Keratinocyte (primary cell): Measurements from ENCODE around the gene C19orf47. TPM values are rescaled to one million over a fixed set of nuclear protein-coding genes. Genes with fewer than 3 reads are reported as not detected.

ENCODE experiments used
- DNase-seq: peaks from one replicate; pipeline ENCODE4 v3.0.0-alpha.2; 2011; ENCODE audit warnings: low read depth, missing footprints, low spot score
- FAIRE-seq: peaks from 2 replicates; lab custom pipeline; 2011; peaks lifted over from hg19 to GRCh38; lab: Jason Lieb, UNC
- H2AFZ ChIP-seq: 2 replicates; pipeline ENCODE4 v1.6.0; 2012; ENCODE audit warnings: low read length, control low read depth, inconsistent platforms; ENCODE audit not compliant: control insufficient read depth
- H3K27ac ChIP-seq: 2 replicates; pipeline ENCODE4 v1.5.1; 2011; ENCODE audit warnings: low read length; ENCODE audit not compliant: control insufficient read depth, insufficient read depth
- H3K27me3 ChIP-seq: 3 replicates; pipeline ENCODE4 v1.6.0; 2011; ENCODE audit warnings: low read length; ENCODE audit not compliant: control insufficient read depth, insufficient read depth; ENCODE audit errors: extremely low read depth
- H3K36me3 ChIP-seq, 2 experiments: 2 replicates in 1 of 2; 3 replicates in 1 of 2; pipeline ENCODE4 v1.5.1; 2011; ENCODE audit warnings: low read length in 2 of 2, mild to moderate bottlenecking in 1 of 2; ENCODE audit not compliant: control insufficient read depth in 2 of 2, insufficient read depth in 2 of 2; ENCODE audit errors: extremely low read depth in 1 of 2
- H3K4me1 ChIP-seq: 3 replicates; pipeline ENCODE4 v1.5.1; 2011; ENCODE audit warnings: low read length; ENCODE audit not compliant: control insufficient read depth, insufficient read depth; ENCODE audit errors: extremely low read depth
- H3K4me2 ChIP-seq: 3 replicates; pipeline ENCODE4 v1.6.0; 2011; ENCODE audit warnings: low read depth, low read length; ENCODE audit not compliant: control insufficient read depth, insufficient read depth; ENCODE audit errors: extremely low read depth
- H3K4me3 ChIP-seq, 3 experiments: fragments of 200-600 bp in 1 of 3; sonication (generic) in 1 of 3; 2 replicates in 2 of 3; 3 replicates in 1 of 3; pipeline ENCODE4 v1.5.1; 2011 to 2016; ENCODE audit warnings: low read length in 3 of 3, mild to moderate bottlenecking in 3 of 3, control low read depth in 2 of 3, inconsistent platforms in 1 of 3, low read depth in 1 of 3, mixed read lengths in 1 of 3, mixed run types in 1 of 3, moderate library complexity in 1 of 3; ENCODE audit not compliant: control insufficient read depth in 2 of 3, insufficient read depth in 2 of 3; ENCODE audit errors: extremely low read depth in 1 of 3
- H3K79me2 ChIP-seq: 2 replicates; pipeline ENCODE4 v1.6.0; 2012; ENCODE audit warnings: low read length; ENCODE audit not compliant: control insufficient read depth, insufficient read depth
- H3K9ac ChIP-seq: 3 replicates; pipeline ENCODE4 v1.6.0; 2011; ENCODE audit warnings: low read length; ENCODE audit not compliant: control insufficient read depth, insufficient read depth; ENCODE audit errors: extremely low read depth
- H3K9me1 ChIP-seq: 3 replicates; pipeline ENCODE4 v1.6.0; 2011; ENCODE audit warnings: low read length; ENCODE audit not compliant: control insufficient read depth, insufficient read depth; ENCODE audit errors: extremely low read depth
- H3K9me3 ChIP-seq: 2 replicates; pipeline ENCODE4 v1.5.1; 2012; ENCODE audit warnings: low read depth, low read length; ENCODE audit not compliant: control insufficient read depth
- H4K20me1 ChIP-seq: 3 replicates; pipeline ENCODE4 v1.6.0; 2011; ENCODE audit warnings: low read length; ENCODE audit not compliant: control insufficient read depth, insufficient read depth; ENCODE audit errors: extremely low read depth
- EZH2 ChIP-seq: IDR thresholded peaks from one replicate; pipeline ENCODE4 v1.6.1; 2012; ENCODE audit warnings: inconsistent platforms, mild to moderate bottlenecking, low read length, moderate library complexity
- dilution Hi-C: fragments of 300-500 bp; cut with MboI; formaldehyde crosslinking; loops from one replicate; pipeline ENCODE4 v1.7.0; 2020; ENCODE audit warnings: low sequenced_read_pairs; ENCODE audit not compliant: extremely low pct_ligation_motif_present
- polyA plus RNA-seq, 5 experiments: library from polyadenylated mRNA; depleted of rRNA in 3 of 5; stranded (reverse) in 3 of 5; stranded (forward) in 1 of 5; unstranded in 1 of 5; fragments of >200 nt; gene quantifications; 1 replicate in 1 of 5; 2 replicates in 3 of 5; 3 replicates in 1 of 5; pipeline versions ENCODE4 v1.2.1 to v1.2.3, GENCODE V29; 2011 to 2012; ENCODE audit warnings: missing spikeins in 2 of 5, low read depth in 1 of 5, low replicate concordance in 1 of 5
- TF ChIP-seq, protein P1 (sequence below), 3 experiments: IDR thresholded peaks in 1 of 3; conservative IDR thresholded peaks in 1 of 3; optimal IDR thresholded peaks in 1 of 3; 2 replicates in 2 of 3; 3 replicates in 1 of 3; pipeline versions ENCODE3 to v1.5.1; 2011; ENCODE audit warnings: low read length in 3 of 3, mild to moderate bottlenecking in 3 of 3, moderate library complexity in 2 of 3, control low read depth in 1 of 3, inconsistent platforms in 1 of 3; ENCODE audit not compliant: insufficient read depth in 2 of 3; ENCODE audit errors: extremely low read depth in 1 of 3

Gene C19orf47
- polyA plus RNA-seq, 1 donor (not counting 4 experiments of a cell fraction or from before 2014, with no cell fraction given) = 13.3 TPM

DNA sequence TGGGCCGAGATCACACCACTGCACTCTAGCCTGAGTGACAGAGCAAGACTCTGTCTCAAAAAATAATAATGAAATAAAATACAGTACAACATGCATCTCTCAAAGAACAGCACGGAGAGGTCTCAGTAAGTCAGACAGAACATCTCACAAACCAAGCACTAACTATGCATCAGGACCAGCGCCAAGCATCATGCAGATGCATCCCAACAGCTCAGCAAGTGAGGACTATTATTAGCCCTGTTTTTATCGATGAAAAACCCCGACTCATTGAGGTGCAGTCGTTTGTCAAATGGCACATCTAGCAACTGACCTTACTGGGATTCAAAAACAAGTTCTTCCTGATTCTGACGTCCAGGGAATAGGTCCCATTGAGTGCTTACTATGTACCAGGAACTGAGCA lies 3.8 kb downstream of the C19orf47 start:
- dilution Hi-C loops = no loop called here

GRCh38 chr19:40342644-40343311 lies 5.4 kb downstream of the C19orf47 start:
- DNase-seq = no peak
- H4K20me1 ChIP-seq = no peaks in the 10 kb centered on the region
- H3K79me2 ChIP-seq = peaks cover 36% of the 10 kb centered on the region
- no peak for FAIRE-seq
- no peak for TF ChIP-seq EZH2
- TF ChIP-seq, protein P1, sequence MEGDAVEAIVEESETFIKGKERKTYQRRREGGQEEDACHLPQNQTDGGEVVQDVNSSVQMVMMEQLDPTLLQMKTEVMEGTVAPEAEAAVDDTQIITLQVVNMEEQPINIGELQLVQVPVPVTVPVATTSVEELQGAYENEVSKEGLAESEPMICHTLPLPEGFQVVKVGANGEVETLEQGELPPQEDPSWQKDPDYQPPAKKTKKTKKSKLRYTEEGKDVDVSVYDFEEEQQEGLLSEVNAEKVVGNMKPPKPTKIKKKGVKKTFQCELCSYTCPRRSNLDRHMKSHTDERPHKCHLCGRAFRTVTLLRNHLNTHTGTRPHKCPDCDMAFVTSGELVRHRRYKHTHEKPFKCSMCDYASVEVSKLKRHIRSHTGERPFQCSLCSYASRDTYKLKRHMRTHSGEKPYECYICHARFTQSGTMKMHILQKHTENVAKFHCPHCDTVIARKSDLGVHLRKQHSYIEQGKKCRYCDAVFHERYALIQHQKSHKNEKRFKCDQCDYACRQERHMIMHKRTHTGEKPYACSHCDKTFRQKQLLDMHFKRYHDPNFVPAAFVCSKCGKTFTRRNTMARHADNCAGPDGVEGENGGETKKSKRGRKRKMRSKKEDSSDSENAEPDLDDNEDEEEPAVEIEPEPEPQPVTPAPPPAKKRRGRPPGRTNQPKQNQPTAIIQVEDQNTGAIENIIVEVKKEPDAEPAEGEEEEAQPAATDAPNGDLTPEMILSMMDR (optimal IDR thresholded peaks at IDR 0.05 in 1 of 3, IDR thresholded peaks at IDR 0.05 in 1 of 3, conservative IDR thresholded peaks at IDR 0.05 in 1 of 3; ENCODE audit: extremely low read depth in 1 of 3, insufficient read depth in 2 of 3, low read length in 3 of 3) = no peak
- no peaks in the 10 kb centered on the region for H3K9me3 ChIP-seq
- peaks cover 14% of the 10 kb centered on the region for H3K4me1 ChIP-seq
- dilution Hi-C loops = no loop called here
- no peaks in the 10 kb centered on the region for H3K9me1 ChIP-seq
- no peaks in the 10 kb centered on the region for H3K27me3 ChIP-seq
- no peak overlapping the region for H3K4me3 ChIP-seq
- H3K9ac ChIP-seq = no peak overlapping the region
- H3K36me3 ChIP-seq = peaks cover 2 to 3% of the 10 kb centered on the region in 2 experiments
- no peak overlapping the region for H3K4me2 ChIP-seq
- H2AFZ ChIP-seq = no peak overlapping the region
- H3K27ac ChIP-seq = no peak overlapping the region

More for the DNA sequence above, 3.8 kb downstream of the C19orf47 start:
- TF ChIP-seq EZH2 = no peak
- TF ChIP-seq, protein P1 (optimal IDR thresholded peaks at IDR 0.05 in 1 of 3, IDR thresholded peaks at IDR 0.05 in 1 of 3, conservative IDR thresholded peaks at IDR 0.05 in 1 of 3; ENCODE audit: extremely low read depth in 1 of 3, insufficient read depth in 2 of 3, low read length in 3 of 3) = no peak
- Histone ChIP-seq H3K4me3 (no peak overlapping the region), H2AFZ (no peak overlapping the region), H3K4me1 (peaks cover 16% of the 10 kb centered on the region), H3K9ac (no peak overlapping the region), H3K79me2 (peaks cover 34% of the 10 kb centered on the region), H3K27ac (no peak overlapping the region), H3K9me1 (no peaks in the 10 kb centered on the region), H3K4me2 (no peak overlapping the region), H3K9me3 (no peaks in the 10 kb centered on the region), H3K27me3 (no peaks in the 10 kb centered on the region), H4K20me1 (no peaks in the 10 kb centered on the region), H3K36me3 (peaks cover 0 to 3% of the 10 kb centered on the region in 2 experiments)
- no peak for DNase-seq
- FAIRE-seq = no peak
